MM.1S (cell line): ENCODE measurements around the gene SLC35A1.

Experiments
- DNase-seq: peaks from one replicate; pipeline ENCODE4 v3.0.0-alpha.2; 2015
- H2AFZ ChIP-seq: fragments of 300-600 bp; sonication (generic); 2 replicates; pipeline ENCODE4 v1.6.0; 2016; ENCODE audit warnings: antibody characterized with exemption, low read length
- H3F3A ChIP-seq: fragments of 300-600 bp; sonication (generic); 2 replicates; pipeline ENCODE4 v1.6.1; 2016; ENCODE audit warnings: mild to moderate bottlenecking, antibody characterized with exemption, low read length, moderate library complexity, mixed read lengths; ENCODE audit not compliant: insufficient read depth
- H3K27ac ChIP-seq: fragments of 300-600 bp; sonication (generic); 2 replicates; pipeline ENCODE4 v1.5.1; 2016; ENCODE audit warnings: mild to moderate bottlenecking, low read length
- H3K27me3 ChIP-seq: fragments of 300-600 bp; sonication (generic); replicated peaks from 2 replicates; pipeline ENCODE4 v1.6.0; 2016; ENCODE audit warnings: low read length; ENCODE audit not compliant: insufficient read depth
- H3K36me3 ChIP-seq: fragments of 300-600 bp; sonication (generic); replicated peaks from 2 replicates; pipeline ENCODE4 v1.6.1; 2016; ENCODE audit warnings: mild to moderate bottlenecking, low read length, mixed read lengths; ENCODE audit not compliant: insufficient read depth
- H3K4me1 ChIP-seq: fragments of 300-600 bp; sonication (generic); 2 replicates; pipeline ENCODE4 v1.6.1; 2016; ENCODE audit warnings: low read length, mixed read lengths
- H3K4me2 ChIP-seq: fragments of 300-600 bp; sonication (generic); 2 replicates; pipeline ENCODE4 v1.6.0; 2016; ENCODE audit warnings: low read depth, low read length
- H3K4me3 ChIP-seq: fragments of 300-600 bp; sonication (generic); 2 replicates; pipeline ENCODE4 v1.5.1; 2016; ENCODE audit warnings: low read length, mixed read lengths
- H3K79me2 ChIP-seq: fragments of 300-600 bp; sonication (generic); 2 replicates; pipeline ENCODE4 v1.6.1; 2016; ENCODE audit warnings: mixed run types, low read length, mixed read lengths
- H3K9ac ChIP-seq: fragments of 300-600 bp; sonication (generic); 2 replicates; pipeline ENCODE4 v1.6.1; 2016; ENCODE audit warnings: low read length, mixed read lengths
- H3K9me2 ChIP-seq: fragments of 300-600 bp; sonication (generic); replicated peaks from 2 replicates; pipeline ENCODE4 v1.6.1; 2016; ENCODE audit warnings: mild to moderate bottlenecking, low read length, mixed read lengths; ENCODE audit not compliant: insufficient read depth
- H3K9me3 ChIP-seq: fragments of 300-600 bp; sonication (generic); replicated peaks from 2 replicates; pipeline ENCODE4 v1.6.1; 2016; ENCODE audit warnings: mild to moderate bottlenecking, low read length, mixed read lengths; ENCODE audit not compliant: insufficient read depth
- H4K20me1 ChIP-seq: fragments of 300-600 bp; sonication (generic); 2 replicates; pipeline ENCODE4 v1.6.1; 2016; ENCODE audit warnings: mild to moderate bottlenecking, low read length, moderate library complexity, mixed read lengths; ENCODE audit not compliant: insufficient read depth
- EZH2 ChIP-seq: fragments of 300-600 bp; sonication (generic); optimal IDR thresholded peaks from 2 replicates; pipeline ENCODE3; 2017; ENCODE audit warnings: low read depth, mild to moderate bottlenecking, antibody characterized with exemption, low read length, mixed read lengths
- EZH2phosphoT487 ChIP-seq: fragments of 300-600 bp; sonication (generic); IDR thresholded peaks from 2 replicates; pipeline ENCODE4 v1.6.1; 2018; ENCODE audit warnings: antibody characterized with exemption, low read length
- TF ChIP-seq, protein P1 (sequence below): fragments of 300-600 bp; sonication (generic); IDR thresholded peaks from 2 replicates; pipeline ENCODE4 v1.5.1; 2016; ENCODE audit warnings: antibody characterized with exemption, low read length, mixed read lengths

Gene SLC35A1

DNA sequence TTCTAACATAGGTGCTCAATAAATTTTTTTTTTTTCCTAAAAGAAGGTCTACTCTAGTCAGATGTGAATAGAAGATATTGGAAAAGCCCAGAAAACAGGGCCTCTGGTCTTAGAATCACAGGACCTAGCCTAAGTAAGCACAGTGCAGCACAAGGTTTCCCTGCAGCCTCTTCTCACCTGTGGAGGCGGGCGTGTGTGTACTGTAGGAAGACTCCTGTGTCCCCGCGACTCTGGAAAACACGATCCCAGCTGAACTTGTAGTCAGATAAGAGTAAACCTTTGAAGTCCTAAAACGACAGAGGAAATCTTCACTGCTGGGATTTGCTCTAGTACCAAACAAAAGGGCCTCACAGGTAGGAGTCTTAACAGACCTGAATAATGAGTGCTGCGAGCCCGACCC lies 45.7 kb downstream of the SLC35A1 start:
- DNase-seq, result no peak
- no peaks in the 10 kb centered on the region for H3F3A ChIP-seq
- no peak overlapping the region for H3K27ac ChIP-seq
- no peaks in the 10 kb centered on the region for H3K9me3 ChIP-seq
- no peaks in the 10 kb centered on the region for H4K20me1 ChIP-seq
- H3K4me2 ChIP-seq, result no peak overlapping the region
- no peak for TF ChIP-seq EZH2phosphoT487
- TF ChIP-seq, protein P1, sequence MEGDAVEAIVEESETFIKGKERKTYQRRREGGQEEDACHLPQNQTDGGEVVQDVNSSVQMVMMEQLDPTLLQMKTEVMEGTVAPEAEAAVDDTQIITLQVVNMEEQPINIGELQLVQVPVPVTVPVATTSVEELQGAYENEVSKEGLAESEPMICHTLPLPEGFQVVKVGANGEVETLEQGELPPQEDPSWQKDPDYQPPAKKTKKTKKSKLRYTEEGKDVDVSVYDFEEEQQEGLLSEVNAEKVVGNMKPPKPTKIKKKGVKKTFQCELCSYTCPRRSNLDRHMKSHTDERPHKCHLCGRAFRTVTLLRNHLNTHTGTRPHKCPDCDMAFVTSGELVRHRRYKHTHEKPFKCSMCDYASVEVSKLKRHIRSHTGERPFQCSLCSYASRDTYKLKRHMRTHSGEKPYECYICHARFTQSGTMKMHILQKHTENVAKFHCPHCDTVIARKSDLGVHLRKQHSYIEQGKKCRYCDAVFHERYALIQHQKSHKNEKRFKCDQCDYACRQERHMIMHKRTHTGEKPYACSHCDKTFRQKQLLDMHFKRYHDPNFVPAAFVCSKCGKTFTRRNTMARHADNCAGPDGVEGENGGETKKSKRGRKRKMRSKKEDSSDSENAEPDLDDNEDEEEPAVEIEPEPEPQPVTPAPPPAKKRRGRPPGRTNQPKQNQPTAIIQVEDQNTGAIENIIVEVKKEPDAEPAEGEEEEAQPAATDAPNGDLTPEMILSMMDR, result no peak
- H3K9ac ChIP-seq, result no peak overlapping the region
- 0 out of 2 replicates have a peak, but pooled peaks cover 4% of the 10 kb centered on the region for H3K36me3 ChIP-seq
- H3K27me3 ChIP-seq, result no peaks in the 10 kb centered on the region
- H3K79me2 ChIP-seq, result no peaks in the 10 kb centered on the region
- no peak overlapping the region for H3K4me3 ChIP-seq
- H3K4me1 ChIP-seq, result no peaks in the 10 kb centered on the region
- no peaks in the 10 kb centered on the region for H3K9me2 ChIP-seq
- no peak overlapping the region for H2AFZ ChIP-seq

DNA sequence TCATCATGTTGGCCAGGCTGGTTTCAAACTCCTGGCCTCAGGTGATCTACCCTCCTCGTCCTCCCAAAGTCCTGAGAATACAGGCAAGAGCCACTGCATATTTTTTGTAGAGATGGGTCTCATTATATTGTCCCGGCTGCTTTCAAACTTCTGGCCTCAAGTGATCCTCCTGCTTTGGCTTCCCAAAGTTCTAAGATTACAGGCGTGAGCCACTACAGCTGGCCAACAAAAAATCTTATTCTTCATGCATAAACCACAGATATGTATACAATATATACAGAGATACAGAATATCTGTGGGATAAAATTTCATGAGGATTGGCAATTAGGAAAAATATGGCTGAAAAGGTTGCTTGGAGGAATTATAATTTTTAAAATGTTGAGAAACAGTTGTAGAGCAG lies 49.9 kb downstream of the SLC35A1 start:
- TF ChIP-seq, protein P1, result no peak
- TF ChIP-seq EZH2 (no peak), EZH2phosphoT487 (no peak)
- Histone ChIP-seq H3K9me3 (no peaks in the 10 kb centered on the region), H3K4me3 (no peak overlapping the region), H3K4me1 (no peaks in the 10 kb centered on the region), H3K9ac (no peak overlapping the region), H2AFZ (no peak overlapping the region), H3F3A (no peaks in the 10 kb centered on the region), H3K27ac (no peak overlapping the region), H3K4me2 (no peak overlapping the region), H3K36me3 (0 out of 2 replicates have a peak, but pooled peaks cover 7% of the 10 kb centered on the region), H3K79me2 (no peaks in the 10 kb centered on the region), H3K27me3 (no peaks in the 10 kb centered on the region), H4K20me1 (no peaks in the 10 kb centered on the region), H3K9me2 (no peaks in the 10 kb centered on the region)
- no peak for DNase-seq

DNA sequence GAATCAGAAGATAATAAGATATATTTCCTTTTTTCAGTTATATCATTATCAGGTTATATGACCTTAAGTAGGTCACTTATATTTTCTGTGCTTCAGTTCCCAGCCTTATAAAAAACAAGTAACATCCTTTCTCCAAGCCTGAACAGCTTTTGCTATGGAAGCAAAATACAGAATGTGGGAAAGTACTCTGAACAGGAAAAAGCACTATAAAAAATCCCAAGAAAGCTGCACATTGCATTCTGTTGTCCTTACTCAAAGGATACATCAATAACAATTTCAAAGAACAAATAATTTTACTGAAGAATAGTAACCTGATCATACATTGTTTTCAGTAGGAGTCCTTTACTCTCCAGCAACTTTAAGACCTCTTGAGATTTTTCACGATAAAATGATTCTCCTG lies 56.4 kb downstream of the SLC35A1 start:
- Histone ChIP-seq H3K79me2 (no peaks in the 10 kb centered on the region), H3K4me1 (no peaks in the 10 kb centered on the region), H3F3A (no peaks in the 10 kb centered on the region), H3K4me2 (no peak overlapping the region), H3K27ac (no peak overlapping the region), H4K20me1 (no peaks in the 10 kb centered on the region), H3K4me3 (no peak overlapping the region), H3K9ac (no peak overlapping the region), H3K9me2 (no peaks in the 10 kb centered on the region), H3K9me3 (no peaks in the 10 kb centered on the region), H3K36me3 (peaks cover 1% of the 10 kb centered on the region; the same call in 1 of the 2 replicates), H3K27me3 (no peaks in the 10 kb centered on the region), H2AFZ (no peak overlapping the region)
- DNase-seq, result no peak
- TF ChIP-seq EZH2phosphoT487 (no peak), EZH2 (no peak)
- TF ChIP-seq, protein P1, result no peak
